ENCODE measurements around the gene PAK5. TPM values are rescaled to one million over a fixed set of nuclear protein-coding genes. Genes with fewer than 3 reads are reported as not detected.

PAK5 gene
- total and polyA plus RNA-seq, 2 donors (not counting 1 experiment from before 2014, with no cell fraction given) = not detected

GRCh38 chr20:9608639-9609340 lies 230.1 kb downstream of the PAK5 start:
- no peaks in the 10 kb centered on the region for H3K9me3 Mint-ChIP-seq (ENCODE audit: insufficient read depth)
- Histone ChIP-seq H3K79me2 (ENCODE audit: control insufficient read depth, insufficient read depth, low read length) (no peaks in the 10 kb centered on the region), H4K20me1 (ENCODE audit: control insufficient read depth, insufficient read depth, low read length, poor library complexity, severe bottlenecking) (no peaks in the 10 kb centered on the region), H3K27me3 (replicated peaks in 1 of 4; ENCODE audit: control extremely low read depth in 1 of 4, control insufficient read depth in 3 of 4, insufficient read depth in 4 of 4, low read length in 3 of 4) (peaks cover 0 to 17% (median 8%) of the 10 kb centered on the region in 4 experiments), H3K27ac (ENCODE audit: low read length in 2 of 2) (no peak overlapping the region), H3K4me3 (ENCODE audit: control extremely low read depth in 1 of 5, extremely low read depth in 1 of 5, insufficient read depth in 1 of 5, low read depth in 2 of 5, low read length in 4 of 5) (no peak overlapping the region), H3K9me3 (ENCODE audit: control extremely low read depth in 1 of 3, control insufficient read depth in 2 of 3, insufficient read depth in 1 of 3, low read length in 2 of 3) (no peaks in the 10 kb centered on the region), H3K36me3 (replicated peaks in 1 of 2; ENCODE audit: control extremely low read depth in 1 of 2, control insufficient read depth in 1 of 2, extremely low read depth in 1 of 2, insufficient read depth in 2 of 2, low read length in 1 of 2) (no peaks in the 10 kb centered on the region), H3K4me1 (ENCODE audit: control insufficient read depth in 2 of 2, insufficient read depth in 2 of 2, low read length in 2 of 2) (no peaks in the 10 kb centered on the region), H2AFZ (ENCODE audit: insufficient read depth, low read depth, low read length, poor library complexity, severe bottlenecking) (no peak overlapping the region), H3K9ac (ENCODE audit: low read length) (no peak overlapping the region), H3K4me2 (replicated peaks; ENCODE audit: low read depth, low read length, poor library complexity, severe bottlenecking) (no peak overlapping the region)
- H3K27ac Mint-ChIP-seq = no peak overlapping the region
- ATAC-seq (ENCODE audit: low read depth) (no peak), DNase-seq (no peak)
- ChIA-PET CTCF (interaction anchor here (1.4 to 2.1 kb wide), 3 partner anchors 8 to 201 kb away, joined by 3 to 20 read pairs (median 4); no protein-coding TSS in a partner anchor), POLR2A (no interaction called here)
- H3K4me3 Mint-ChIP-seq = no peak overlapping the region
- intact Hi-C loops (cut with micrococcal nuclease) = no loop called here
- peaks cover 14% of the 10 kb centered on the region for H3K27me3 Mint-ChIP-seq
- H3K4me1 Mint-ChIP-seq = no peaks in the 10 kb centered on the region
- WGBS (ENCODE audit: insufficient coverage) = 70% methylated on average over 5 of the region's 5 CpGs
- no peak for TF ChIP-seq EZH2 (IDR thresholded peaks at IDR 0.05; ENCODE audit: borderline replicate concordance, insufficient read depth, low read depth, low read length, poor library complexity, severe bottlenecking)
- TF ChIP-seq, protein P1, sequence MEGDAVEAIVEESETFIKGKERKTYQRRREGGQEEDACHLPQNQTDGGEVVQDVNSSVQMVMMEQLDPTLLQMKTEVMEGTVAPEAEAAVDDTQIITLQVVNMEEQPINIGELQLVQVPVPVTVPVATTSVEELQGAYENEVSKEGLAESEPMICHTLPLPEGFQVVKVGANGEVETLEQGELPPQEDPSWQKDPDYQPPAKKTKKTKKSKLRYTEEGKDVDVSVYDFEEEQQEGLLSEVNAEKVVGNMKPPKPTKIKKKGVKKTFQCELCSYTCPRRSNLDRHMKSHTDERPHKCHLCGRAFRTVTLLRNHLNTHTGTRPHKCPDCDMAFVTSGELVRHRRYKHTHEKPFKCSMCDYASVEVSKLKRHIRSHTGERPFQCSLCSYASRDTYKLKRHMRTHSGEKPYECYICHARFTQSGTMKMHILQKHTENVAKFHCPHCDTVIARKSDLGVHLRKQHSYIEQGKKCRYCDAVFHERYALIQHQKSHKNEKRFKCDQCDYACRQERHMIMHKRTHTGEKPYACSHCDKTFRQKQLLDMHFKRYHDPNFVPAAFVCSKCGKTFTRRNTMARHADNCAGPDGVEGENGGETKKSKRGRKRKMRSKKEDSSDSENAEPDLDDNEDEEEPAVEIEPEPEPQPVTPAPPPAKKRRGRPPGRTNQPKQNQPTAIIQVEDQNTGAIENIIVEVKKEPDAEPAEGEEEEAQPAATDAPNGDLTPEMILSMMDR (IDR thresholded peaks at IDR 0.05) = no peak

GRCh38 chr20:9602847-9603183 lies 236.1 kb downstream of the PAK5 start:
- no peaks in the 10 kb centered on the region for H3K79me2 ChIP-seq (ENCODE audit: control insufficient read depth, insufficient read depth, low read length)
- no peak overlapping the region for H3K27ac Mint-ChIP-seq
- peaks cover 0 to 5% (median 1%) of the 10 kb centered on the region in 4 experiments for H3K27me3 ChIP-seq (replicated peaks in 1 of 4; ENCODE audit: control extremely low read depth in 1 of 4, control insufficient read depth in 3 of 4, insufficient read depth in 4 of 4, low read length in 3 of 4)
- H3K4me3 ChIP-seq (ENCODE audit: control extremely low read depth in 1 of 5, extremely low read depth in 1 of 5, insufficient read depth in 1 of 5, low read depth in 2 of 5, low read length in 4 of 5) = no peak overlapping the region
- no peaks in the 10 kb centered on the region for H3K9me3 ChIP-seq (ENCODE audit: control extremely low read depth in 1 of 3, control insufficient read depth in 2 of 3, insufficient read depth in 1 of 3, low read length in 2 of 3)
- no CpG with 5 or more reads among the region's 4 CpGs for WGBS (ENCODE audit: insufficient coverage)
- H3K36me3 ChIP-seq (replicated peaks in 1 of 2; ENCODE audit: control extremely low read depth in 1 of 2, control insufficient read depth in 1 of 2, extremely low read depth in 1 of 2, insufficient read depth in 2 of 2, low read length in 1 of 2) = no peaks in the 10 kb centered on the region
- no peak overlapping the region for H3K4me3 Mint-ChIP-seq
- no peak for TF ChIP-seq EZH2 (IDR thresholded peaks at IDR 0.05; ENCODE audit: borderline replicate concordance, insufficient read depth, low read depth, low read length, poor library complexity, severe bottlenecking)
- TF ChIP-seq, protein P1 (IDR thresholded peaks at IDR 0.05) = no peak
- ATAC-seq (ENCODE audit: low read depth) (no peak), DNase-seq (no peak)
- peaks cover 2% of the 10 kb centered on the region for H3K9me3 Mint-ChIP-seq (ENCODE audit: insufficient read depth)
- H4K20me1 ChIP-seq (ENCODE audit: control insufficient read depth, insufficient read depth, low read length, poor library complexity, severe bottlenecking) = no peaks in the 10 kb centered on the region
- ChIA-PET CTCF (no interaction called here), POLR2A (no interaction called here)
- H3K4me1 ChIP-seq (ENCODE audit: control insufficient read depth in 2 of 2, insufficient read depth in 2 of 2, low read length in 2 of 2) = no peaks in the 10 kb centered on the region
- H3K27ac ChIP-seq (ENCODE audit: low read length in 2 of 2) = no peak overlapping the region
- H3K27me3 Mint-ChIP-seq = peaks cover 16% of the 10 kb centered on the region
- intact Hi-C loops (cut with micrococcal nuclease) = no loop called here
- H3K4me2 ChIP-seq (replicated peaks; ENCODE audit: low read depth, low read length, poor library complexity, severe bottlenecking) = no peak overlapping the region
- H3K4me1 Mint-ChIP-seq = no peaks in the 10 kb centered on the region
- H3K9ac ChIP-seq (ENCODE audit: low read length) = no peak overlapping the region
- H2AFZ ChIP-seq (ENCODE audit: insufficient read depth, low read depth, low read length, poor library complexity, severe bottlenecking) = no peak overlapping the region

Measured in B cell (primary cell).